AG09319 (cell line): ENCODE measurements around the gene GNPAT.

ENCODE experiments used
- DNase-seq: peaks from one replicate; pipeline ENCODE4 v3.0.0-alpha.2; 2010; ENCODE audit warnings: low read depth; ENCODE audit errors: extremely low read depth
- CTCF ChIP-seq: IDR thresholded peaks from 2 replicates; pipeline ENCODE4 v1.5.1; 2011; ENCODE audit warnings: low read depth, mild to moderate bottlenecking, inconsistent platforms, low read length, moderate library complexity

The GNPAT gene

DNA sequence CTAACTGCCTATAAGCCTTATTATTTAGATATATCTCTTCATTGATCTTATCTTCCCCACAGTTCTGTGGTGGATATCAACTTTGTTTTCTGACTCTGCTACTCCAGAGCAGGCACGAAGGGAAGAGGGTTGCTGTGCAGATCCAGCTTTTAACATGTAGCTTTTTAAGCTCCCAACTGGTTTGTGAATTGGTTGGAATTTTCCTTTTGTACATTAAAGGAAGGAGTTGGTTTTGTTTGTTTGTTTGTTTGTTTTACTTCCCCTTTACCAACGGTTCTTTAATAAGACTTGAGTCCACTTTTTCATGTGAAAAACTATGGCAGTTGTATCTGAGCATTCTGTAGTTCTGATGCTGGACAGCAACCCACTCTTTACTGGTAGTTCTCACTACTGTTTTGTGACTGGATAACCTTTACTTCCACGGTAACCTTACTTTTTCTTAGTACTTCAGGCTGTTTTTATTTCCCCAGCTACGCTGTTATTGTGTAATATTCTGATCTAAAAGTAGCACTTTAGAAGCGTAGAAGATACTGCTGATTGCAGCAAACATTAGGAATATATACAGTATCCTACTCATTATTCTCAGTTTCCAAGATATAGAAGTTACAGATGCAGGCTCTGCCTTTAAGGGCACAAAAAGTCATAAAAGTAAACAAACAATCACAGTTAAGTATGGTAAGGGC, 1.6 kb downstream of the GNPAT start:
- DNase-seq: no peak
- TF ChIP-seq CTCF: no peak

- no peak for DNase-seq
- no peak for TF ChIP-seq CTCF
Observed at GRCh38 chr1:231248778-231249177, 7.8 kb downstream of the GNPAT start.

DNA sequence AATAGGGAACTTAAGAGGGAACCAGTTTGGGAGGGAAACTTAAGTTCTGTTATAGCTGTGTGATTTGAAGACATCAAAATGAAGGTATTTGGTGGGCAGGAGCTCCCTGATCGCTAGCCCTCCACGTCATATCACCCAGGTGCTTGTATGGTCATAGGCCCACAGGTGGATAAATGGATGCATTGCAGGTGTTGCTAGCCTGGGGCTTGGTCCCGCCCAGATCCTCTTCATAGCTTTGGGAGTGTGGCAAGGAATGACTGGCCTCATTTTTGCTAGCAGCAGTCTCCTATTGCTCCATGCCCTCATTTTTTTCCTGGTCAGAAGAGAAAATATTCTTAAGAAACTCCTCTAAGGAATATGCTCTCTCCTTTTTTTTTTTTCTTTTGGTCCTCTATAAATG, 11.3 kb downstream of the GNPAT start:
- TF ChIP-seq CTCF: no peak

GRCh38 chr1:231260351-231260750, 19.3 kb downstream of the GNPAT start:
- DNase-seq: no peak
- no peak for TF ChIP-seq CTCF

More for the DNA sequence above, 11.3 kb downstream of the GNPAT start:
- no peak for DNase-seq

- no peak for TF ChIP-seq CTCF
- DNase-seq: no peak
Observed at GRCh38 chr1:231264642-231265041, 23.6 kb downstream of the GNPAT start.

DNA sequence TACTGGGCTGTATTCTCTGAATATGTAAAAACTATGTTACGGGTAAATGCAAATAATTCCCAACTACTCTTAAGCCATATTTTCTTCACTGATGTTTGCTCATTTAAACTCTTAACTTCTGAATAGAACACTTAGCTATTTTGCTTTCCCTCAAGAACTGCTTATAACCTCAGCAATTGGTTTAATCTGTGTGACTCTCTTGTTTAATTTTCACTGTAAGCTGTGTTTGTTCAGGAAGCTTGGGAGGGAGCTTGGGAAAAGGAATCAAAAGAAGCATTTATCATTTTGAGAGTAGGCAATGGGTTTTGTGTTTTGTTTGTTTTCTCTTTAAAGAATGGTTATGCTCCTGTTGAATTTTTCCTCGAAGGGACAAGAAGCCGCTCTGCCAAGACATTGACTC, 24.4 kb downstream of the GNPAT start:
- no peak for TF ChIP-seq CTCF

GRCh38 chr1:231266811-231267322, 25.9 kb downstream of the GNPAT start:
- no peak for DNase-seq
- no peak for TF ChIP-seq CTCF

More for the DNA sequence above, 24.4 kb downstream of the GNPAT start:
- no peak for DNase-seq
